PC-9 (cell line): ENCODE measurements around the gene SACM1L. TPM values are rescaled to one million over a fixed set of nuclear protein-coding genes. Genes with fewer than 3 reads are reported as not detected.

Experiments
- BruUV-seq: library from RNA; stranded (reverse); fragments of 400-500 nt; replicated peaks from 2 replicates; lab custom pipeline; 2021; lab: Mats Ljungman, UMichigan
- CTCF ChIA-PET: fragments of 300-600 bp; sonication (Branson Sonifier 250); formaldehyde crosslinking; loops from one replicate; lab custom pipeline; 2022; ENCODE audit warnings: antibody characterized with exemption; lab: Charles Lee
- POLR2A ChIA-PET: fragments of 300-600 bp; sonication (Branson Sonifier 250); formaldehyde crosslinking; loops from one replicate; lab custom pipeline; 2022; ENCODE audit warnings: antibody characterized with exemption; ENCODE audit not compliant: unreplicated experiment; lab: Charles Lee
- DNase-seq, 2 experiments: peaks; one replicate each; pipeline versions ENCODE4 v3.0.0 to v3.0.0-alpha.2; 2015 to 2022; ENCODE audit warnings: mixed read lengths in 1 of 2
- H2AFZ ChIP-seq: fragments of 200-600 bp; sonication (generic); 2 replicates; pipeline ENCODE4 v1.8.1; 2017; ENCODE audit warnings: antibody characterized with exemption
- H3F3A ChIP-seq: fragments of 200-600 bp; sonication (generic); 2 replicates; pipeline ENCODE4 v1.8.1; 2017; ENCODE audit warnings: antibody characterized with exemption, mild to moderate bottlenecking, low read depth; ENCODE audit not compliant: insufficient read depth
- H3K27ac ChIP-seq: fragments of 200-600 bp; sonication (generic); 2 replicates; pipeline ENCODE4 v1.6.1; 2016; ENCODE audit warnings: mixed run types
- H3K27me3 ChIP-seq: fragments of 200-600 bp; sonication (generic); 2 replicates; pipeline ENCODE4 v1.6.1; 2016; ENCODE audit warnings: low read depth, mixed run types; ENCODE audit not compliant: insufficient read depth
- H3K36me3 ChIP-seq: fragments of 200-600 bp; sonication (generic); 2 replicates; pipeline ENCODE4 v1.6.1; 2016; ENCODE audit warnings: low read depth, mixed run types
- H3K4me1 ChIP-seq: fragments of 200-600 bp; sonication (generic); replicated peaks from 2 replicates; pipeline ENCODE4 v1.6.1; 2016; ENCODE audit warnings: mixed run types; ENCODE audit not compliant: insufficient read depth
- H3K4me2 ChIP-seq: fragments of 200-600 bp; sonication (generic); 2 replicates; pipeline ENCODE4 v1.6.1; 2017; ENCODE audit warnings: mixed run types
- H3K4me3 ChIP-seq: fragments of 200-600 bp; sonication (generic); 2 replicates; pipeline ENCODE4 v1.6.1; 2016; ENCODE audit warnings: mixed run types
- H3K79me2 ChIP-seq: fragments of 200-600 bp; sonication (generic); 2 replicates; pipeline ENCODE4 v1.6.1; 2017; ENCODE audit warnings: low read depth, mixed run types
- H3K9me2 ChIP-seq: fragments of 200-600 bp; sonication (generic); 2 replicates; pipeline ENCODE4 v1.8.1; 2017; ENCODE audit warnings: mild to moderate bottlenecking; ENCODE audit not compliant: insufficient read depth
- H3K9me3 ChIP-seq: fragments of 200-600 bp; sonication (generic); 2 replicates; pipeline ENCODE4 v1.8.1; 2016; ENCODE audit warnings: low read depth; ENCODE audit not compliant: insufficient read depth
- H4K20me1 ChIP-seq: fragments of 200-600 bp; sonication (generic); 2 replicates; pipeline ENCODE4 v1.8.1; 2017; ENCODE audit not compliant: insufficient read depth
- CTCF ChIP-seq: fragments of 200-600 bp; sonication (generic); conservative IDR thresholded peaks from 2 replicates; pipeline ENCODE4 v1.6.1; 2017; ENCODE audit warnings: mixed run types, antibody characterized with exemption, mild to moderate bottlenecking, moderate library complexity
- EZH2 ChIP-seq: fragments of 200-600 bp; sonication (generic); IDR thresholded peaks from 2 replicates; pipeline ENCODE4 v1.8.0; 2017; ENCODE audit warnings: antibody characterized with exemption, low read depth
- intact Hi-C: fragments of 100-400 bp; cut with micrococcal nuclease; formaldehyde crosslinking; loops from one replicate; pipeline ENCODE4 v1.10.0; 2022; ENCODE audit not compliant: unreplicated experiment
- total RNA-seq: library from RNA; stranded (reverse); gene quantifications from 2 replicates; pipeline ENCODE4 v1.2.3, GENCODE V29; 2021

Gene SACM1L
- total RNA-seq, 1 experiment from 2014 or later, result 33.9 TPM

GRCh38 chr3:45774581-45775521, 85.7 kb downstream of the SACM1L start:
- H3K27me3 ChIP-seq, result no peaks in the 10 kb centered on the region
- no peak overlapping the region for H3K4me3 ChIP-seq
- CTCF ChIA-PET, result no interaction called here
- H3F3A ChIP-seq, result no peaks in the 10 kb centered on the region
- no peaks in the 10 kb centered on the region for H4K20me1 ChIP-seq
- H3K36me3 ChIP-seq, result no peaks in the 10 kb centered on the region
- no peaks in the 10 kb centered on the region for H3K79me2 ChIP-seq
- intact Hi-C loops, result no loop called here
- H3K27ac ChIP-seq, result no peak overlapping the region
- BruUV-seq, result no TSS peak
- no peaks in the 10 kb centered on the region for H3K9me2 ChIP-seq
- no peak overlapping the region for H3K4me2 ChIP-seq
- H2AFZ ChIP-seq, result no peak overlapping the region
- H3K9me3 ChIP-seq, result no peaks in the 10 kb centered on the region
- TF ChIP-seq CTCF (no peak), EZH2 (no peak)
- POLR2A ChIA-PET, result no interaction called here
- no peak for DNase-seq
- H3K4me1 ChIP-seq, result peaks cover 9% of the 10 kb centered on the region; the same call in 1 of the 2 replicates

GRCh38 chr3:45775571-45776300, 86.5 kb downstream of the SACM1L start:
- no peak overlapping the region for H3K27ac ChIP-seq
- no peaks in the 10 kb centered on the region for H4K20me1 ChIP-seq
- no peaks in the 10 kb centered on the region for H3F3A ChIP-seq
- no peak overlapping the region for H2AFZ ChIP-seq
- no peaks in the 10 kb centered on the region for H3K9me3 ChIP-seq
- no peak for DNase-seq
- H3K27me3 ChIP-seq, result no peaks in the 10 kb centered on the region
- no TSS peak for BruUV-seq
- H3K36me3 ChIP-seq, result no peaks in the 10 kb centered on the region
- H3K4me3 ChIP-seq, result no peak overlapping the region
- ChIA-PET POLR2A (no interaction called here), CTCF (no interaction called here)
- TF ChIP-seq EZH2 (no peak), CTCF (no peak)
- H3K4me2 ChIP-seq, result no peak overlapping the region
- no peaks in the 10 kb centered on the region for H3K79me2 ChIP-seq
- peaks cover 9% of the 10 kb centered on the region; the same call in 1 of the 2 replicates for H3K4me1 ChIP-seq
- intact Hi-C loops, result no loop called here
- H3K9me2 ChIP-seq, result no peaks in the 10 kb centered on the region

GRCh38 chr3:45776301-45776595, 87.1 kb downstream of the SACM1L start:
- Histone ChIP-seq H3K4me2 (no peak overlapping the region), H3K79me2 (no peaks in the 10 kb centered on the region), H3K27me3 (no peaks in the 10 kb centered on the region), H3K27ac (no peak overlapping the region), H3F3A (no peaks in the 10 kb centered on the region), H2AFZ (no peak overlapping the region), H3K4me3 (no peak overlapping the region), H4K20me1 (no peaks in the 10 kb centered on the region), H3K36me3 (no peaks in the 10 kb centered on the region), H3K4me1 (peaks cover 9% of the 10 kb centered on the region; the same call in 1 of the 2 replicates), H3K9me3 (no peaks in the 10 kb centered on the region), H3K9me2 (no peaks in the 10 kb centered on the region)
- intact Hi-C loops, result no loop called here
- no peak for DNase-seq
- POLR2A ChIA-PET, result no interaction called here
- BruUV-seq, result no TSS peak
- TF ChIP-seq CTCF (no peak), EZH2 (no peak)
- CTCF ChIA-PET, result no interaction called here
